CD4-positive, alpha-beta T cell (primary cell): Measurements from ENCODE around the gene FAM222A. TPM values are rescaled to one million over a fixed set of nuclear protein-coding genes. Genes with fewer than 3 reads are reported as not detected.

Source experiments
- ATAC-seq: fragments of 200-7000 bp; cut with Tn5 transposase; one replicate; pipeline ENCODE4 v1.10.0; 2022; ENCODE audit warnings: mild to moderate bottlenecking; ENCODE audit not compliant: poor library complexity
- CTCF ChIA-PET: fragments of 350-600 bp; sonication (Branson Sonifier 250); formaldehyde crosslinking; loops from one replicate; lab custom pipeline; 2021; ENCODE audit warnings: antibody characterized with exemption, inconsistent platforms; lab: Charles Lee
- POLR2A ChIA-PET: fragments of 350-600 bp; sonication (Branson Sonifier 250); formaldehyde crosslinking; loops from one replicate; lab custom pipeline; 2021; ENCODE audit warnings: antibody characterized with exemption, inconsistent platforms; lab: Charles Lee
- DNase-seq, 14 experiments: peaks; one replicate each; pipeline ENCODE4 v3.0.0-alpha.2; 2013 to 2020; ENCODE audit warnings: mixed read lengths in 2 of 14
- H3K27ac ChIP-seq, 2 donors: one replicate each; pipeline versions ENCODE4 v1.5.1 to v1.7.0; 2013; ENCODE audit warnings: low read length in 2 of 2, low read depth in 1 of 2, mild to moderate bottlenecking in 1 of 2
- H3K27me3 ChIP-seq, 2 experiments: 1 replicate in 1 of 2; 2 replicates in 1 of 2; pipeline versions ENCODE4 v1.6.1 to v1.7.0; 2013; ENCODE audit warnings: low read length in 2 of 2, control low read depth in 1 of 2, mild to moderate bottlenecking in 1 of 2, moderate library complexity in 1 of 2; ENCODE audit not compliant: insufficient read depth in 2 of 2, control insufficient read depth in 1 of 2
- H3K36me3 ChIP-seq: one replicate; pipeline ENCODE4 v1.6.1; 2013; ENCODE audit warnings: low read length, control low read depth; ENCODE audit not compliant: insufficient read depth
- H3K4me1 ChIP-seq: one replicate; pipeline ENCODE4 v1.6.1; 2013; ENCODE audit warnings: low read length, control low read depth; ENCODE audit not compliant: insufficient read depth
- H3K4me3 ChIP-seq: one replicate; pipeline ENCODE4 v1.5.1; 2013; ENCODE audit warnings: mild to moderate bottlenecking, low read length, moderate library complexity
- H3K9me3 ChIP-seq, 2 experiments: 1 replicate in 1 of 2; 2 replicates in 1 of 2; pipeline versions ENCODE4 v1.6.1 to v1.7.0; 2013; ENCODE audit warnings: low read length in 2 of 2, mild to moderate bottlenecking in 2 of 2, control low read depth in 1 of 2, moderate library complexity in 1 of 2; ENCODE audit not compliant: control insufficient read depth in 1 of 2, insufficient read depth in 1 of 2
- H3K27ac Mint-ChIP-seq: one replicate; pipeline ENCODE4 v1.8.0; 2020; ENCODE audit warnings: mixed read lengths
- H3K27me3 Mint-ChIP-seq: one replicate; pipeline ENCODE4 v1.8.0; 2021; ENCODE audit warnings: mixed read lengths
- H3K36me3 Mint-ChIP-seq: one replicate; pipeline ENCODE4 v1.8.0; 2021; ENCODE audit warnings: low read depth, mixed read lengths
- H3K4me1 Mint-ChIP-seq: one replicate; pipeline ENCODE4 v1.8.0; 2021; ENCODE audit warnings: low read depth, mixed read lengths
- H3K4me3 Mint-ChIP-seq: one replicate; pipeline ENCODE4 v1.8.0; 2020; ENCODE audit warnings: mild to moderate bottlenecking, mixed read lengths
- H3K9me3 Mint-ChIP-seq: one replicate; pipeline ENCODE4 v1.8.0; 2020; ENCODE audit warnings: mixed read lengths
- CTCF ChIP-seq: fragments of 200-600 bp; IDR thresholded peaks from one replicate; pipeline ENCODE4 v1.8.0; 2022; ENCODE audit warnings: antibody characterized with exemption, mild to moderate bottlenecking
- intact Hi-C, 2 experiments: fragments of 100-400 bp; cut with DNase I in 1 of 2; cut with micrococcal nuclease in 1 of 2; formaldehyde crosslinking; loops; one replicate each; pipeline versions ENCODE4 v1.15.1 to v1.9.0; 2023 to 2025; cut with DNase I, micrococcal nuclease
- total RNA-seq, 174 experiments: library from RNA in 2 of 174; stranded (reverse) in 2 of 174; gene quantifications; one replicate each; pipeline ENCODE4 v1.2.3 and lab custom pipeline; 2021 to 2026

The FAM222A gene
- total RNA-seq, 2 experiments from 2014 or later, result 1.1 to 1.7 TPM

- H3K36me3 Mint-ChIP-seq, result no peaks in the 10 kb centered on the region
- H3K4me1 Mint-ChIP-seq, result no peaks in the 10 kb centered on the region
- Histone ChIP-seq H3K4me3 (no peak overlapping the region), H3K9me3 (no peaks in the 10 kb centered on the region), H3K27me3 (no peaks in the 10 kb centered on the region), H3K36me3 (no peaks in the 10 kb centered on the region), H3K4me1 (no peaks in the 10 kb centered on the region), H3K27ac (no peak overlapping the region)
- H3K9me3 Mint-ChIP-seq, result no peaks in the 10 kb centered on the region
- no peak overlapping the region for H3K4me3 Mint-ChIP-seq
- DNase-seq (no peak), ATAC-seq (no peak)
- POLR2A ChIA-PET, result no interaction called here
- no peak for TF ChIP-seq CTCF
- H3K27ac Mint-ChIP-seq, result no peak overlapping the region
- H3K27me3 Mint-ChIP-seq, result peaks cover 4% of the 10 kb centered on the region
- CTCF ChIA-PET, result no interaction called here
- intact Hi-C loops, result no loop called here
Observed at GRCh38 chr12:109724321-109724892, 10.8 kb downstream of the FAM222A start.

GRCh38 chr12:109725321-109726105 lies 11.9 kb downstream of the FAM222A start:
- ChIA-PET POLR2A (no interaction called here), CTCF (interaction anchor here (0.7 kb wide), 1 partner anchor 967 kb away, joined by 3 read pairs; no protein-coding TSS in a partner anchor)
- no peaks in the 10 kb centered on the region for H3K9me3 Mint-ChIP-seq
- no peak for DNase-seq
- TF ChIP-seq CTCF, result no peak
- H3K4me3 Mint-ChIP-seq, result no peak overlapping the region
- no peaks in the 10 kb centered on the region for H3K4me1 Mint-ChIP-seq
- no peaks in the 10 kb centered on the region for H3K36me3 Mint-ChIP-seq
- no peak overlapping the region for H3K27ac ChIP-seq
- H3K4me3 ChIP-seq, result no peak overlapping the region
- H3K27me3 ChIP-seq, result no peaks in the 10 kb centered on the region
- intact Hi-C loops, result no loop called here
- no peak overlapping the region for H3K27ac Mint-ChIP-seq
- no peaks in the 10 kb centered on the region for H3K4me1 ChIP-seq
- no peaks in the 10 kb centered on the region for H3K27me3 Mint-ChIP-seq
- H3K36me3 ChIP-seq, result no peaks in the 10 kb centered on the region
- no peaks in the 10 kb centered on the region for H3K9me3 ChIP-seq
- ATAC-seq, result no peak

GRCh38 chr12:109726106-109726497 lies 12.5 kb downstream of the FAM222A start:
- Mint-ChIP-seq H3K9me3 (no peaks in the 10 kb centered on the region), H3K27me3 (no peaks in the 10 kb centered on the region), H3K36me3 (no peaks in the 10 kb centered on the region), H3K27ac (no peak overlapping the region), H3K4me3 (no peak overlapping the region), H3K4me1 (no peaks in the 10 kb centered on the region)
- ChIA-PET POLR2A (no interaction called here), CTCF (interaction anchor here (0.7 kb wide), 1 partner anchor 967 kb away, joined by 3 read pairs; no protein-coding TSS in a partner anchor)
- no peaks in the 10 kb centered on the region for H3K4me1 ChIP-seq
- no peaks in the 10 kb centered on the region for H3K36me3 ChIP-seq
- H3K4me3 ChIP-seq, result no peak overlapping the region
- no peak for TF ChIP-seq CTCF
- ATAC-seq (no peak), DNase-seq (no peak)
- intact Hi-C loops, result no loop called here
- no peaks in the 10 kb centered on the region for H3K27me3 ChIP-seq
- no peak overlapping the region for H3K27ac ChIP-seq
- H3K9me3 ChIP-seq, result no peaks in the 10 kb centered on the region
